ENCODE results near the gene FOXD3.
A peak's percentile ranks its signal among the peaks of the same experiment; 100 is the strongest.
"Not testable (repeated sequence)": the region's sequence is repeated elsewhere in the genome, so short reads cannot be mapped to it uniquely, and the experiment has no call there.

Gene FOXD3

GRCh38 chr1:63356234-63356633 lies 33.9 kb downstream of the FOXD3 start:
- DNase-seq (ENCODE audit: low read depth in 1 of 2, low spot score in 1 of 2) = not testable (repeated sequence)

GRCh38 chr1:63359561-63359960 lies 37.2 kb downstream of the FOXD3 start:
- DNase-seq (ENCODE audit: low read depth in 1 of 2, low spot score in 1 of 2) = no peak

- no peak for DNase-seq (ENCODE audit: low read depth in 1 of 2, low spot score in 1 of 2)
Measured at GRCh38 chr1:63362073-63362472, 39.7 kb downstream of the FOXD3 start.

- no peak for DNase-seq (ENCODE audit: low read depth in 1 of 2, low spot score in 1 of 2)
Measured at GRCh38 chr1:63362578-63362977, 40.2 kb downstream of the FOXD3 start.

- DNase-seq (ENCODE audit: low read depth in 1 of 2, low spot score in 1 of 2) = no peak
Measured at GRCh38 chr1:63363014-63363413, 40.6 kb downstream of the FOXD3 start.

GRCh38 chr1:63366908-63367214 lies 44.5 kb downstream of the FOXD3 start:
- no peak for DNase-seq (ENCODE audit: low read depth in 1 of 2, low spot score in 1 of 2)

GRCh38 chr1:63367215-63368103 lies 45.1 kb downstream of the FOXD3 start, which contains the start of gene ALG6:
Gene ALG6, plus strand, starts transcription at chr1:63367627. Its CDS starts 3,351 bp downstream, at chr1:63370978.
- peak; percentile 81 to 93 for DNase-seq (ENCODE audit: low read depth in 1 of 2, low spot score in 1 of 2)

- DNase-seq (ENCODE audit: low read depth in 1 of 2, low spot score in 1 of 2) = no peak
Measured at GRCh38 chr1:63368131-63368530, 45.8 kb downstream of the FOXD3 start.
